Measurements from ENCODE around the gene FAF1. TPM values are rescaled to one million over a fixed set of nuclear protein-coding genes. Genes with fewer than 3 reads are reported as not detected.
A peak's percentile ranks its signal among the peaks of the same experiment; 100 is the strongest.

FAF1 gene
- total and polyA plus RNA-seq, 8 donors: 20.1 to 144 (median 27.4) TPM

GRCh38 chr1:50853325-50853724 lies 106.7 kb downstream of the FAF1 start:
- H3K36me3 ChIP-seq: no peaks in the 10 kb centered on the region
- peaks cover 0 to 16% (median 8%) of the 10 kb centered on the region in 4 donors for H3K4me1 ChIP-seq
- no peaks in the 10 kb centered on the region for H3K27me3 ChIP-seq
- TF ChIP-seq, protein P1, sequence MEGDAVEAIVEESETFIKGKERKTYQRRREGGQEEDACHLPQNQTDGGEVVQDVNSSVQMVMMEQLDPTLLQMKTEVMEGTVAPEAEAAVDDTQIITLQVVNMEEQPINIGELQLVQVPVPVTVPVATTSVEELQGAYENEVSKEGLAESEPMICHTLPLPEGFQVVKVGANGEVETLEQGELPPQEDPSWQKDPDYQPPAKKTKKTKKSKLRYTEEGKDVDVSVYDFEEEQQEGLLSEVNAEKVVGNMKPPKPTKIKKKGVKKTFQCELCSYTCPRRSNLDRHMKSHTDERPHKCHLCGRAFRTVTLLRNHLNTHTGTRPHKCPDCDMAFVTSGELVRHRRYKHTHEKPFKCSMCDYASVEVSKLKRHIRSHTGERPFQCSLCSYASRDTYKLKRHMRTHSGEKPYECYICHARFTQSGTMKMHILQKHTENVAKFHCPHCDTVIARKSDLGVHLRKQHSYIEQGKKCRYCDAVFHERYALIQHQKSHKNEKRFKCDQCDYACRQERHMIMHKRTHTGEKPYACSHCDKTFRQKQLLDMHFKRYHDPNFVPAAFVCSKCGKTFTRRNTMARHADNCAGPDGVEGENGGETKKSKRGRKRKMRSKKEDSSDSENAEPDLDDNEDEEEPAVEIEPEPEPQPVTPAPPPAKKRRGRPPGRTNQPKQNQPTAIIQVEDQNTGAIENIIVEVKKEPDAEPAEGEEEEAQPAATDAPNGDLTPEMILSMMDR (IDR thresholded peaks at IDR 0.05): no peak
- TF ChIP-seq POLR2A (IDR thresholded peaks at IDR 0.05) (no peak), POLR2AphosphoS5 (IDR thresholded peaks at IDR 0.05) (no peak), EP300 (IDR thresholded peaks at IDR 0.05) (no peak)
- 25 to 54% (median 40%) methylated on average over 3 of the region's 3 CpGs for WGBS, 5 donors
- H3K9me3 ChIP-seq: no peaks in the 10 kb centered on the region
- peak overlapping the region in 1 of 5 donors; percentile 10 for H3K27ac ChIP-seq
- H3K4me3 ChIP-seq: no peak overlapping the region
- intact Hi-C loops (cut with DNase I; ENCODE audit: low total_unique reads): no loop called here
- peak in 1 of 2 donors; percentile 22 for DNase-seq

DNA sequence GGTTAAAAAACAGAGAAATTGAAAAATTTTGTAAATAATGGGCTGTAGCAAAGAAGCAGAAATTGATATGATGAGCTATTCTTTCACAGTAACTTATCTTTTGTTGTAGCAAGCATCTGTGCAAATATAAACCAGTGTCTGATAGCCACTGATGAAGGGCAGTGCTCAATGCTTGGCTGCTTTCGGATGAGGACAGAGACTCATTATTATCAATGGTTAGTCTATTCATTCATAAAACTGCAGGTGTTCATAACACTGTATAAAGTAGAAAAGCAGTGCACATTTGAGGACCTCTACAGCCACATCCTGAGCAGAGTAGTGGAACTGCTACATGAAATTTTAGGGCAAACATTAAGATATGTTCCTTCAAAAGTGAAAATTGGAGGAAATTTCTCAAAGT lies 107.2 kb downstream of the FAF1 start:
- DNase-seq: no peak
- intact Hi-C loops (cut with DNase I; ENCODE audit: low total_unique reads): no loop called here
- H3K9me3 ChIP-seq: no peaks in the 10 kb centered on the region
- H3K4me1 ChIP-seq: peaks cover 0 to 16% (median 8%) of the 10 kb centered on the region in 4 donors
- WGBS, 5 donors: 70 to 90% (median 75%) methylated on average over 1 of the region's 1 CpG
- no peak overlapping the region for H3K4me3 ChIP-seq
- H3K27ac ChIP-seq: peak overlapping the region in 1 of 5 donors; percentile 10
- no peaks in the 10 kb centered on the region for H3K36me3 ChIP-seq
- no peaks in the 10 kb centered on the region for H3K27me3 ChIP-seq
- TF ChIP-seq POLR2A (IDR thresholded peaks at IDR 0.05): no peak
- no peak for TF ChIP-seq POLR2AphosphoS5 (IDR thresholded peaks at IDR 0.05)
- TF ChIP-seq EP300 (IDR thresholded peaks at IDR 0.05): no peak
- TF ChIP-seq, protein P1 (IDR thresholded peaks at IDR 0.05): no peak

DNA sequence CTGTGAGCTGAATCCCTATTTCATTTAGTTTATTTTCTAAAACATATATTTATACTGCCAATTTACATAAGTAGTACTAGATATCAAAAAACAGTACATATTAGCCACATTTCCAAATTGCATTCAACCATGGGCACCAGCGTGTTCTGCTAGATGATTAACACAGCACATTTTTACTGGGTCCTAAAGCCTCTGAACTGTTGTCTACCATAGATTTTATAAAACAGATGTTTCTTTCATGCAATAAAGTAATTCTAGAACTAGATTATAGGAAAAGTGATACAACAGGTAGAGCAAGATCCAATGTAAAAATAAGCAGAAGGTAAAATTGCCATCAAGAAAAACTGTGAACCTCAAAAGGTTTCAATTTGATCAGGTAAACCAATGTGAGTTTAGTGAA lies 108.6 kb downstream of the FAF1 start:
- H3K27ac ChIP-seq: no peak overlapping the region
- TF ChIP-seq EP300 (IDR thresholded peaks at IDR 0.05) (no peak), POLR2AphosphoS5 (IDR thresholded peaks at IDR 0.05) (no peak), POLR2A (IDR thresholded peaks at IDR 0.05) (no peak)
- TF ChIP-seq, protein P1 (IDR thresholded peaks at IDR 0.05): no peak
- DNase-seq: no peak
- H3K9me3 ChIP-seq: no peaks in the 10 kb centered on the region
- intact Hi-C loops (cut with DNase I; ENCODE audit: low total_unique reads): no loop called here
- no peak overlapping the region for H3K4me3 ChIP-seq
- no peaks in the 10 kb centered on the region for H3K36me3 ChIP-seq
- H3K4me1 ChIP-seq: peaks cover 0 to 16% (median 8%) of the 10 kb centered on the region in 4 donors
- no peaks in the 10 kb centered on the region for H3K27me3 ChIP-seq
- 85 to 97% (median 95%) methylated on average over 1 of the region's 1 CpG for WGBS, 5 donors

DNA sequence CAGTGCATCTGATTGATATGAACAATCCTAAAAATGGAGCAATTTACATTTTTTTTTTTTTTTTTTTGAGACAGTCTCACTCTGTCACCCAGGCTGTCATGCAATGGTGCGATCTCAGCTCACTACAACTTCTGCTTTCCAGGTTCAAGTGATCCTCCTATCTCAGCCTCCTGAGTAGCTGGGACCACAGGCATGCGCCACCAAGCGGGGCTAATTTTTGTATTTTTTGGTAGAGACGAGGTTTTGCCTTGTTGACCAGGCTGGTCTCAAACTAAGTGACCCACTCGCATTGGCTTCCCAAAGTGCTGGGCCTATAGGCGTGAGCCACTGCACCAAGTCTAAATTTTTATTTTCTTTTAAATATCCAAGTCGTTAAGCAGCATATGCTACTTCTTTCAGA lies 109.0 kb downstream of the FAF1 start:
- no peak for TF ChIP-seq EP300 (IDR thresholded peaks at IDR 0.05)
- TF ChIP-seq POLR2A (IDR thresholded peaks at IDR 0.05): no peak
- TF ChIP-seq, protein P1 (IDR thresholded peaks at IDR 0.05): no peak
- no peak for TF ChIP-seq POLR2AphosphoS5 (IDR thresholded peaks at IDR 0.05)
- intact Hi-C loops (cut with DNase I; ENCODE audit: low total_unique reads): no loop called here

More for the DNA sequence above, 109.0 kb downstream of the FAF1 start:
- no peaks in the 10 kb centered on the region for H3K27me3 ChIP-seq
- H3K9me3 ChIP-seq: no peaks in the 10 kb centered on the region
- no peak for DNase-seq
- no peak overlapping the region for H3K4me3 ChIP-seq
- H3K36me3 ChIP-seq: no peaks in the 10 kb centered on the region
- WGBS, 5 donors: 97 to 98% (median 98%) methylated on average over 7 of the region's 7 CpGs
- no peak overlapping the region for H3K27ac ChIP-seq
- peaks cover 0 to 16% (median 8%) of the 10 kb centered on the region in 4 donors for H3K4me1 ChIP-seq
